SH-SY5Y (cell line): ENCODE results near the gene DTWD2.

Source experiments
- GATA2 ChIP-seq: IDR thresholded peaks from 2 replicates; pipeline ENCODE4 v1.6.1; 2011; ENCODE audit warnings: mild to moderate bottlenecking, low read depth, low read length
- GATA3 ChIP-seq: IDR thresholded peaks from 2 replicates; pipeline ENCODE4 v1.6.1; 2011; ENCODE audit warnings: low read depth, mild to moderate bottlenecking, low read length, moderate library complexity

Gene DTWD2

DNA sequence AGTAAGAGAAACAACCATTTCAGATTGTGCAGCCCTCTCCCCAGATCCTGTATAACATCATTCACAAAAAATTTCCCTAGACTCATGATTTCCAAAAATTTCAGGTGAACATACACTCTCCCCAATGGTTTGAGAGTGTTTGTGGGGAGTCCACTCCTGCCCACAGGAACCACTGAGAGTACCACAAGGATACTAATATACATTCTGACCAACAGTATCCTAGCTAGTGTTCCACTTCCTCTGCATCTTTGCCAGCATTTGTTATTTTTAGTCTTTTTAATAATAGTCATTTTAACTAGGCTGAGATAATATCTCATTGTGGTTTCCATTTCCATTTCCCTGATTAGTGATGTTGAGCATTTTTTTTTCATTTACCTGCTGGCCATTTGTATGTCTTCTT is 155.4 kb downstream of the DTWD2 start:
- no peak for TF ChIP-seq GATA3

DNA sequence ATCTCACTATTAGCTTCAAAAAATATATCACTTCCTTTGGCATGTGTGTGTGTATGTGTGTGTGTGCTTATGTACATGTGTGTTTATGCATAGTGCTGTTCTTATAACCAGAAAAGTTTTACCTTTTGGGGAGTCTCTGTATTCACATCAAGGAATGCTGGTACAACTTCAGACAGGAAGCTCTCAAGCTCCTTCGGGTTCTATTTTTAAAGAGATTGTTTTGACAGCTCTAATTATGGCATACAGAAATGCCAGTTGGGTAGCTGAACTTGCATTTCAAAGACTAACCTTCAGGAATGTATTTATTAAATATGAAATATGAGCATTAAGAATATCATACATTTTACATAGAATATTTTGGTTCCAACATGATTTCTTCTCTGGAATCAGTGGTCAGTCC is 163.1 kb downstream of the DTWD2 start:
- no peak for TF ChIP-seq GATA3
- no peak for TF ChIP-seq GATA2

DNA sequence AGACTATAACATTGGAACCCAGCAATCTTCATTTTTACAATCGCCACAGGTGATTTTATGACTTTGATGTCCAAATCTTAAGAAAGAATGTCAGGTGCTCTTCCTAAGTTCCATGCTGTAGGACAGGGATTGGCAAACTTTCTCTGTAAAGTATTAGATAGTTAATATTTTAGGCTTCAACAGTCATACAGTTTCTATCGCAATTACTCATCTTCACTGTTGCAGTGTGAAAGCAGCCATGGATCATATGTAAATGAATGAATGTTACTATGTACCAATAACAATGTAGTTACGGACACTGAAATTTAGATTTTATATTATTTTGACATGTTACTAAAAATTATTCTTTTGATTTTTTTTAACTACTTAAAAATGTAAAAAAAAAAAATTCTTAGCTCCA is 169.7 kb downstream of the DTWD2 start:
- TF ChIP-seq GATA3 (no peak), GATA2 (no peak)

DNA sequence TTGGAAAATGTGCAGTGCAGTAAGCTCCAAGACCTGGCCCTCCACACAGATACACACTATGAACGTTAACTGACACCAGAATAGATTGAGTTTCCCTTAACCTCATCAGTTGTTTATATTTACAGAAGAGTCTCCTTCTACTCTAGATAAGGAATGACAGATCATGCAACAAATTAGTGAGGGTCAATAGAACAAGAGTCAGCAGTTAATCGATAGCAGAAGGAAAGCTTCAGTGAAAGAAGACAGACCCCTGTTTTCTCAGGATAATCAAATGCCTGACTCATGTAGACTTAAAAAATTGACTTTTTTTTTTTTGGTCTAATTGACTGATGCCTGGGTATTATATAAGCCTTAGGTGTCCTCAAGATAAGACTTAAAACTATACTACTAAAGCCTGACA is 179.9 kb downstream of the DTWD2 start:
- TF ChIP-seq GATA2, result no peak
- TF ChIP-seq GATA3, result no peak

DNA sequence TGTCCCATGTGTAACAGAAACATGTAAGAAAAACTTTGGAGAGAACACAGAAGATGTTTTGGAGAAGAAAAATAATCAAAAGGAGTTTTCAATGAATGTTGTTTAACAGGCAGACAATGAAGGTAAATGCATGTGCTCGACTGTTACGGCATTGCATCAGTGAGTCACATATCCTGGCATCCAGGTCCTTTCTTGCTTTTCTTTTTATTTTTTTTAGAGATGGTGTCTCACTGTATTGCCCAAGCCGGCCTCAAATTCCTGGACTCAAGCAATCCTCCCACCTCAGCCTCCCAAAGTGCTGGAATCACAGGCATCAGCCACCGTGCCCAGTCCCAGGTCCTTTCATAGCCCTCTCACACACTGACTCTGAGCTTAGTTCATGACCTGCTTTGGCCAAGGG is 181.8 kb downstream of the DTWD2 start:
- TF ChIP-seq GATA2 (no peak), GATA3 (no peak)

DNA sequence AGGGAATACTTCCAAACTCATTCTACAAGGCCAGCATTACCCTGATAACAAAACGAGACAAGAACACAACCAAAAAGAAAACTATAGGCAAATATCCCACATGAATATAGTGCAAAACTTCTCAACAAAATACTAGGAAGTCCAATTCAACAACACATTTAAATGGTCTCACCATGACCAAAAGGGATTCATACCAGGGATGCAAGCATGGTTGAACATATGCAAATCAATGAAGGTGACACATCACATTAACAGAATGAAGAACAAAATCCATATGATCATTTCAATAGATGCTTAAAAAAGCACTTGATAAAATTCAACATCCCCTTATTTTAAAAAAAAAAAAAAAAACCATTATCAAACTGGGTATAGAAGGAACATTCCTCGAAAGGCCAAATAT is 186.0 kb downstream of the DTWD2 start:
- TF ChIP-seq GATA2 (no peak), GATA3 (no peak)

DNA sequence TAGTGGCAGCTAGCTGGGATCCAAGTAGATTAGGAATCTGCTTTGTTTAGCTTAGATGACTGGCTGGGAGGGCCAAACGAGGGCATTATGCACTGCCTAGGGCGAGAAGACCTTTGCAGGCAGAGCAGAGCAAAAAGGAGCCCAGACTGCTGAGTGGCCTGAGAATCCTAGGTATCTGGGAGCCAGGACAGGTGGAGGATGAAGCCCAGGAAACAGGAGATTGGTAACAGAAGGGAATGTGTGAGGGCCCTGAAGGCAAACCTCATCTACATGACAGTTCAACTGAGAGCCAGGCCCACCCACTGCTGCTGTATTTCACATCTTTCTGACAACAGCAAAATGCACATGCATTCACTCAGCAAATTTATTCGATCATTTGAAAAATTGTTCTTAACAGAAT is 192.3 kb downstream of the DTWD2 start:
- TF ChIP-seq GATA3 (no peak), GATA2 (no peak)

DNA sequence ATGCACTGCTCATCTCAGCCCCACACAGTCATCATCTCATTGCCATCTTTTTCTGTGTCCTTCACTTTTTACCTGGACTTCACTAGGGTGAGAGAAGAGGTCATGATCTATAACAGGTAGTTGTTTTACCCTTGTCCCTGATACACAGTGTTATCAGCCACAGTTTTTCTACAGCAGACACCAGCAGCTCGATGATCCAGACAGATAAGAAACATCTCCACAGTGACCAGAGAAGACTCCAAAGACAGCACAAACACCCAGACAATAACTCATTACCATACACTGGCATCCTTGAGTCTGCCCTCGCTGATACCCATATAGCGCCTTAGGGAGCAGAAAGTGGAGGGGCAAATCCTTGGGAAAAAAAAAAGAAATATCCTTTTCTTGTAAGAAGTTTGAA is 194.1 kb downstream of the DTWD2 start:
- TF ChIP-seq GATA2 (no peak), GATA3 (no peak)

DNA sequence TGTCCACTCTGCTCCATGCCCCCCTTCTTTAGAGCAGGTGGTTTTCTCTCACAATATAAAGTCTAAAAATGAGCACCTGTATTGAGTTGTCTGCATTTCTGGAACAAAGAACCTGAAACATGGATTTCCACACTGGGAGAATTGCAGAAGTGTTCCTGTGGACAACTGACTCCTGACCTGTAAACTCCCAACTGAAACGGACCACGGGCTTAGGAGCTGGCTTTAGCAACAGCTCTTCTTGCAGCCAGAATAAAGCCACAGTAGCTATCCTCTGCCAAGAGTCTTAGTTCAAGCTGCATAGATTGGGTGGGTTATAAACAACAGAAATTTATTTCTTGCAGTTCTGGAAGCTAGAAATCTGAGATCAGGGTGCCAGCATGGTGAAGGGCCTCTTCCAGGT is 194.7 kb downstream of the DTWD2 start:
- TF ChIP-seq GATA3, result no peak
- no peak for TF ChIP-seq GATA2

DNA sequence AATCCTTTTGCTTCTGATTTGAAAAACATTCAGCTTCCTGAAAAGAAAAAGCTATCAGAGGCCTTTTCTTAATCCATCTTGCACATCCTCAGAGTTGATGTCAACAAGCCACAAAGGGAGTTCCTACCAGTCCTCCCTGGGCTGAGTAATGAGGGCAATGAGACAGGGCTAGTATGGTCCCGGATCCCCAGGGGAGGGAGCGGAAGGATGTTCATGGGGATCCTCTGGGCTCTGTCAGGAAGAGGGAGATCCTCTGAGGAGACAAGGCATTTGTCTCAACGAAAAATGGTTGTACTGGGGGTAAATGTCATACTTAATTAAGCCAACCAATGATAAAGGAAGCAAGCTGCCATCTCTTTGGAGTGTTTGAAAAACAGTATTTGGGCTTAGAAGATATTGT is 195.3 kb downstream of the DTWD2 start:
- TF ChIP-seq GATA3 (no peak), GATA2 (no peak)

DNA sequence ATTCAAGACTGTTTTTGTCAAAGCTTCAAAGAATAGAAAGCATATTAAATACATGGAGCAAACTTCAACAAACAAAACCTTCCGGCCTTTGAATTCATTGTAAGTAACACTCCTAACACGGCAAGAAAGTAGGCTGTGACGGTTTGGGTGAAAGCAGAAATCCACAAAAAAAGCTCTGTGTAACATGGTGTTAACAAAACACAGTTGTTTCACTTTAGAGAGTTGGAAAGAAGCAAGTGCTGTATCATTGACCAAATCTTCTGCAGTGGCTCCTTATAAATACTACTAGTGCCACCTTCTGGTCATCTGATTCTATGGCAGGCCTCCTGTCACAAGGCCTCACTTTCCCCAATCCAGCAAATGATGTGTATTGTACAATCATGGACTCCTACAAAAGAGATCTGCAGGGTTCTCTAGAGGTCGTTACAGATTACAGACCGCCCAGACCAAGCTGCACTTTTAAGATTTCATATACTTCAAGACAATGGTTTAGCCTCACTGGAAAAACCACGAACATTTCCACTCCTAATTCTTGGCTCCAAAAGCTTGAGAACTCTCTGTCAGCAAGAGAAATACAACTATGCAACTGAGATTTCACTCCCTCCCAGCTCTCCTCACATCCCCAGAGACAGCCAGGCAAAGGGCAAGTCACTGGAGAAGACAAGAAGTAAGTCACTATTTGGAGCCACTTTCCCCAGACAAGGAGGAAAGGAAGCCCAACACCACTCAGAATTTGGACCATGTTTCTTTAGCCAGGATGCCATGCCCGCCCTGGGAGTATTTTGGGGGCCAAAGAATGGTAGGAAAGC is 196.2 kb downstream of the DTWD2 start:
- peak; percentile 73 for TF ChIP-seq GATA3
- TF ChIP-seq GATA2, result peak; percentile 86

DNA sequence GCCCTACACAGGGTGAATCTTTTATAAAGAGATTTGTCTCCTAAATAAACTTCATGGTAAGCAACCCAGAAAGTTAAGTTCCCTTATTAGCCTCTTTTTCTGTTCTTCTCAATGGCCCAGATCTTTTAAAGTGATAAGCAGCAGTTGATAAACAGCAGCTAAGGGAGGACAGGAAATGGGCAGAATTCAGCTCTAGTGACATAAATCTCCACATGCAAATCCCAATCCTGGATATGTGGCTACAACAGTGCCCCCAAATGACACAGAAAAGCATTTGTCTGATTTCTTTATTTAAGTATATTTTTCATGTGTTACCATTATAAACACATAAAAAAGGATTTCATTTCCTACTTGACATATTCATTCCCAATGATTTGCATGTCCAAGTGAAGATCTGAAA is 199.0 kb downstream of the DTWD2 start:
- TF ChIP-seq GATA2, result peak; percentile 56; the same call in 1 of the 2 replicates
- no peak for TF ChIP-seq GATA3

DNA sequence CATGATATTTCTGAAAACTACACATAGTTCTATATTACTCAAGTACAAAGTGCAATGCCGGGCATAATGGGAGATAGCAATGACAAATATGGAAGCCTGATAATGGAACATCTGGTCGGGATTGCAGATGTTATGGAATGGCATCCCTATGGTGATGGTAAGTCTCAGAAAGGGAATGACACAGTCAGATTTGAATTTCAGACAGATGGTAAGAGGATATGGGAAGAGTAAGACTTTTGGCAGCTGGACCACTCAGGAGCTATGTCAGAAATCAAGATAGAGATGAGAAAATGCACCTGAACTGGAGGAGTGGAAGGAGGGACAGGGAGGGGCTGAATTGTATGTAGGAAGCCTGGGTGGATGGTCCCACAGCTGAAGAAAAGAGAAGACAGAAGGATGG is 200.0 kb downstream of the DTWD2 start:
- TF ChIP-seq GATA3 (no peak), GATA2 (no peak)
